Measurements from ENCODE around the gene RAPGEF6. TPM values are rescaled to one million over a fixed set of nuclear protein-coding genes. Genes with fewer than 3 reads are reported as not detected.

Gene RAPGEF6
- total RNA-seq, 1 experiment from 2014 or later, result 25.0 TPM

- no peak for ATAC-seq
- Histone ChIP-seq H3K4me3 (ENCODE audit: low read depth in 2 of 2, low read length in 2 of 2) (no peak overlapping the region), H3K4me1 (ENCODE audit: control insufficient read depth, insufficient read depth, low read length) (peaks cover 3% of the 10 kb centered on the region; the same call in 1 of the 2 replicates), H3K27me3 (ENCODE audit: control insufficient read depth, insufficient read depth, low read length) (no peaks in the 10 kb centered on the region), H3K36me3 (ENCODE audit: control insufficient read depth, insufficient read depth, low read length) (peaks cover 19% of the 10 kb centered on the region), H3K27ac (ENCODE audit: low read length) (no peak overlapping the region), H3K9me3 (ENCODE audit: control insufficient read depth, insufficient read depth, low read depth, low read length) (no peaks in the 10 kb centered on the region)
- DNase-seq (ENCODE audit: low read depth, low spot score), result no peak
- TF ChIP-seq TCF7L2 (IDR thresholded peaks at IDR 0.05; ENCODE audit: low read depth, low read length) (no peak), POLR2AphosphoS5 (IDR thresholded peaks at IDR 0.05; ENCODE audit: low read depth, low read length) (no peak), SIN3A (IDR thresholded peaks at IDR 0.05; ENCODE audit: borderline replicate concordance, insufficient read depth, low read depth, low read length) (no peak), CTCF (IDR thresholded peaks at IDR 0.05) (no peak)
- TF ChIP-seq, protein P1, sequence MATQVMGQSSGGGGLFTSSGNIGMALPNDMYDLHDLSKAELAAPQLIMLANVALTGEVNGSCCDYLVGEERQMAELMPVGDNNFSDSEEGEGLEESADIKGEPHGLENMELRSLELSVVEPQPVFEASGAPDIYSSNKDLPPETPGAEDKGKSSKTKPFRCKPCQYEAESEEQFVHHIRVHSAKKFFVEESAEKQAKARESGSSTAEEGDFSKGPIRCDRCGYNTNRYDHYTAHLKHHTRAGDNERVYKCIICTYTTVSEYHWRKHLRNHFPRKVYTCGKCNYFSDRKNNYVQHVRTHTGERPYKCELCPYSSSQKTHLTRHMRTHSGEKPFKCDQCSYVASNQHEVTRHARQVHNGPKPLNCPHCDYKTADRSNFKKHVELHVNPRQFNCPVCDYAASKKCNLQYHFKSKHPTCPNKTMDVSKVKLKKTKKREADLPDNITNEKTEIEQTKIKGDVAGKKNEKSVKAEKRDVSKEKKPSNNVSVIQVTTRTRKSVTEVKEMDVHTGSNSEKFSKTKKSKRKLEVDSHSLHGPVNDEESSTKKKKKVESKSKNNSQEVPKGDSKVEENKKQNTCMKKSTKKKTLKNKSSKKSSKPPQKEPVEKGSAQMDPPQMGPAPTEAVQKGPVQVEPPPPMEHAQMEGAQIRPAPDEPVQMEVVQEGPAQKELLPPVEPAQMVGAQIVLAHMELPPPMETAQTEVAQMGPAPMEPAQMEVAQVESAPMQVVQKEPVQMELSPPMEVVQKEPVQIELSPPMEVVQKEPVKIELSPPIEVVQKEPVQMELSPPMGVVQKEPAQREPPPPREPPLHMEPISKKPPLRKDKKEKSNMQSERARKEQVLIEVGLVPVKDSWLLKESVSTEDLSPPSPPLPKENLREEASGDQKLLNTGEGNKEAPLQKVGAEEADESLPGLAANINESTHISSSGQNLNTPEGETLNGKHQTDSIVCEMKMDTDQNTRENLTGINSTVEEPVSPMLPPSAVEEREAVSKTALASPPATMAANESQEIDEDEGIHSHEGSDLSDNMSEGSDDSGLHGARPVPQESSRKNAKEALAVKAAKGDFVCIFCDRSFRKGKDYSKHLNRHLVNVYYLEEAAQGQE (IDR thresholded peaks at IDR 0.05; ENCODE audit: insufficient read depth in 1 of 2, low read depth in 2 of 2, low read length in 1 of 2), result no peak
- BruUV-seq (replicated peaks), result no TSS peak
- in situ Hi-C loops (cut with HindIII; ENCODE audit: low pct_unique_long_range_greater_than_20kb, low sequenced_read_pairs), result no loop called here
- intact Hi-C loops (cut with micrococcal nuclease; ENCODE audit: unreplicated experiment), result no loop called here
- POLR2A ChIA-PET, result no interaction called here
- CTCF ChIA-PET, result no interaction called here
Measured at GRCh38 chr5:131394128-131394527, 240.9 kb downstream of the RAPGEF6 start.

DNA sequence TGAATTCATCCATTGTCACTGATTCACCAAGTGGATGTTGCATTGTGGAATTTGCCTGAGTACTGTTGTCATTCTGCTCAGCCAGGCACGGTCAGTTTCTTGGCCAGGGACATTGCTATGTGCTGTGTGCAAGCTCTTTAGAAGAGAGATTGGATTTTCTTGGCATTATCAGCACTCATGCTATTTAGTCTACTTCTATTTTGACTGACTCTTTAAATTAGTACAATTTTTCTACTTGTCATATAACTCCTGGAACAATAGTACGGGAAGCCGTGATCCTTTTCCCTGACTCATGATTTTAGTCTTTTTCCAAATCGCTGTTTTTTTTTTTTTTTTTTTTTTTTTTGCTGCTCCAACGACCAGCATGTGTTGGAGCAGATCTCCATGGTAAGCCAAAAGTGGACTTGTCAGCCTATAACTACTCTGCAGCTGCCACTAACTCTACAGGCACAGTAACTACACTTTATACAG, 241.5 kb downstream of the RAPGEF6 start:
- no peak for ATAC-seq
- ChIA-PET POLR2A (no interaction called here), CTCF (no interaction called here)
- no peak overlapping the region for H3K27ac ChIP-seq (ENCODE audit: low read length)
- H3K4me3 ChIP-seq (ENCODE audit: low read depth in 2 of 2, low read length in 2 of 2), result no peak overlapping the region
- H3K27me3 ChIP-seq (ENCODE audit: control insufficient read depth, insufficient read depth, low read length), result no peaks in the 10 kb centered on the region
- in situ Hi-C loops (cut with HindIII; ENCODE audit: low pct_unique_long_range_greater_than_20kb, low sequenced_read_pairs), result no loop called here
- peaks cover 19% of the 10 kb centered on the region for H3K36me3 ChIP-seq (ENCODE audit: control insufficient read depth, insufficient read depth, low read length)
- TF ChIP-seq, protein P1 (IDR thresholded peaks at IDR 0.05; ENCODE audit: insufficient read depth in 1 of 2, low read depth in 2 of 2, low read length in 1 of 2), result no peak
- TF ChIP-seq SIN3A (IDR thresholded peaks at IDR 0.05; ENCODE audit: borderline replicate concordance, insufficient read depth, low read depth, low read length) (no peak), TCF7L2 (IDR thresholded peaks at IDR 0.05; ENCODE audit: low read depth, low read length) (no peak), CTCF (IDR thresholded peaks at IDR 0.05) (no peak), POLR2AphosphoS5 (IDR thresholded peaks at IDR 0.05; ENCODE audit: low read depth, low read length) (no peak)
- no peak for DNase-seq (ENCODE audit: low read depth, low spot score)
- BruUV-seq (replicated peaks), result no TSS peak
- no peaks in the 10 kb centered on the region for H3K9me3 ChIP-seq (ENCODE audit: control insufficient read depth, insufficient read depth, low read depth, low read length)
- H3K4me1 ChIP-seq (ENCODE audit: control insufficient read depth, insufficient read depth, low read length), result peaks cover 3% of the 10 kb centered on the region; the same call in 1 of the 2 replicates
- intact Hi-C loops (cut with micrococcal nuclease; ENCODE audit: unreplicated experiment), result no loop called here
